Activated CD8-positive, alpha-beta T cell treated with anti-CD3 and anti-CD28 coated beads for 36 hours (primary cell): Measurements from ENCODE around the gene MYO10. TPM values are rescaled to one million over a fixed set of nuclear protein-coding genes. Genes with fewer than 3 reads are reported as not detected.

Source experiments
- ATAC-seq: fragments of 200-7000 bp; cut with Tn5 transposase; one replicate; pipeline ENCODE4 v1.10.0; 2021; ENCODE audit warnings: mild to moderate bottlenecking, moderate library complexity
- CTCF ChIA-PET: fragments of 350-600 bp; sonication (Branson Sonifier 250); formaldehyde crosslinking; loops from one replicate; lab custom pipeline; 2021; ENCODE audit warnings: antibody characterized with exemption; lab: Charles Lee
- POLR2A ChIA-PET: fragments of 350-600 bp; sonication (Branson Sonifier 250); formaldehyde crosslinking; loops from one replicate; lab custom pipeline; 2021; ENCODE audit warnings: antibody characterized with exemption; lab: Charles Lee
- DNase-seq: peaks from one replicate; pipeline ENCODE4 v3.0.0-alpha.2; 2020
- H3K27ac Mint-ChIP-seq: one replicate; pipeline ENCODE4 v1.8.0; 2021; ENCODE audit warnings: mild to moderate bottlenecking, mixed read lengths
- H3K27me3 Mint-ChIP-seq: one replicate; pipeline ENCODE4 v1.8.0; 2021; ENCODE audit warnings: mixed read lengths
- H3K36me3 Mint-ChIP-seq: one replicate; pipeline ENCODE4 v1.8.0; 2021; ENCODE audit warnings: low read depth, mixed read lengths
- H3K4me1 Mint-ChIP-seq: one replicate; pipeline ENCODE4 v1.8.0; 2021; ENCODE audit warnings: low read depth, mixed read lengths
- H3K4me3 Mint-ChIP-seq: one replicate; pipeline ENCODE4 v1.8.0; 2021; ENCODE audit warnings: mild to moderate bottlenecking, moderate library complexity, mixed read lengths
- H3K9me3 Mint-ChIP-seq: one replicate; pipeline ENCODE4 v1.8.0; 2021; ENCODE audit warnings: mixed read lengths
- intact Hi-C: fragments of 100-400 bp; cut with micrococcal nuclease; formaldehyde crosslinking; loops from one replicate; pipeline ENCODE4 v1.10.0; 2022
- total RNA-seq, 2 experiments: library from RNA; stranded (reverse); gene quantifications; one replicate each; pipeline ENCODE4 v1.2.3, GENCODE V29; 2021
- TF ChIP-seq, protein P1 (sequence below): fragments of 200-600 bp; IDR thresholded peaks from one replicate; pipeline ENCODE4 v1.8.0; 2022; ENCODE audit warnings: antibody characterized with exemption, mild to moderate bottlenecking

MYO10 gene
- total RNA-seq, 2 experiments from 2014 or later = 0.09 TPM; not detected in 1

DNA sequence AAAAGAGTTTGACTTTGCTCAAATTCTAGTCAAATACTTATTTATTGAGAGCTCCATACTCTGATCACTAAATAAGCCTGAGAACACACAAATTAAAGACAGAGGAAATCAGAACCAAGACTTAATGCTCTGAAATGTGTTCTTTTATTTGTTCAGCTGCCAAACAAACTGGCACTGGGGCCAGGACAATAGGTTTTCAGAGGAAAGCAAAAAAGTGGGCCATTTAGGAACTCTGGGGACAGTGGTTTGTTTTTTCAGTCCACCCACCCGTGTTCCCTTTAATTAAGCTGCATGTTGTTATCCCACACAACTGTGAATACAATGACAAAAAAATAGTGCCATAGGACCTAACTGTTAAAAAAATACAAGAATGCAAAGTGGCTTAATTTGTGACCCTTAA is 223.9 kb downstream of the MYO10 start:
- ChIA-PET POLR2A (no interaction called here), CTCF (interaction anchor here (0.8 kb wide), 1 partner anchor 477 kb away, joined by 3 read pairs; no protein-coding TSS in a partner anchor)
- TF ChIP-seq, protein P1, sequence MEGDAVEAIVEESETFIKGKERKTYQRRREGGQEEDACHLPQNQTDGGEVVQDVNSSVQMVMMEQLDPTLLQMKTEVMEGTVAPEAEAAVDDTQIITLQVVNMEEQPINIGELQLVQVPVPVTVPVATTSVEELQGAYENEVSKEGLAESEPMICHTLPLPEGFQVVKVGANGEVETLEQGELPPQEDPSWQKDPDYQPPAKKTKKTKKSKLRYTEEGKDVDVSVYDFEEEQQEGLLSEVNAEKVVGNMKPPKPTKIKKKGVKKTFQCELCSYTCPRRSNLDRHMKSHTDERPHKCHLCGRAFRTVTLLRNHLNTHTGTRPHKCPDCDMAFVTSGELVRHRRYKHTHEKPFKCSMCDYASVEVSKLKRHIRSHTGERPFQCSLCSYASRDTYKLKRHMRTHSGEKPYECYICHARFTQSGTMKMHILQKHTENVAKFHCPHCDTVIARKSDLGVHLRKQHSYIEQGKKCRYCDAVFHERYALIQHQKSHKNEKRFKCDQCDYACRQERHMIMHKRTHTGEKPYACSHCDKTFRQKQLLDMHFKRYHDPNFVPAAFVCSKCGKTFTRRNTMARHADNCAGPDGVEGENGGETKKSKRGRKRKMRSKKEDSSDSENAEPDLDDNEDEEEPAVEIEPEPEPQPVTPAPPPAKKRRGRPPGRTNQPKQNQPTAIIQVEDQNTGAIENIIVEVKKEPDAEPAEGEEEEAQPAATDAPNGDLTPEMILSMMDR = no peak
- peaks cover 10% of the 10 kb centered on the region for H3K27me3 Mint-ChIP-seq
- no peak for ATAC-seq
- H3K36me3 Mint-ChIP-seq = no peaks in the 10 kb centered on the region
- H3K27ac Mint-ChIP-seq = no peak overlapping the region
- H3K4me3 Mint-ChIP-seq = no peak overlapping the region
- no peaks in the 10 kb centered on the region for H3K4me1 Mint-ChIP-seq
- intact Hi-C loops = no loop called here
- no peak for DNase-seq
- H3K9me3 Mint-ChIP-seq = no peaks in the 10 kb centered on the region

- POLR2A ChIA-PET = no interaction called here
- ATAC-seq = no peak
- no peaks in the 10 kb centered on the region for H3K9me3 Mint-ChIP-seq
Observed at GRCh38 chr5:16709691-16710433, 226.2 kb downstream of the MYO10 start.

GRCh38 chr5:16707869-16708192 is 228.3 kb downstream of the MYO10 start:
- ChIA-PET CTCF (interaction anchor here (1.1 kb wide), 1 partner anchor 41 kb away, joined by 3 read pairs; no protein-coding TSS in a partner anchor), POLR2A (no interaction called here)
- DNase-seq = no peak
- H3K4me1 Mint-ChIP-seq = no peaks in the 10 kb centered on the region
- H3K9me3 Mint-ChIP-seq = no peaks in the 10 kb centered on the region
- no peak overlapping the region for H3K4me3 Mint-ChIP-seq
- H3K27ac Mint-ChIP-seq = no peak overlapping the region
- H3K36me3 Mint-ChIP-seq = no peaks in the 10 kb centered on the region
- H3K27me3 Mint-ChIP-seq = peaks cover 3% of the 10 kb centered on the region
- TF ChIP-seq, protein P1 = no peak
- intact Hi-C loops = no loop called here
- ATAC-seq = no peak

More at GRCh38 chr5:16709691-16710433, 226.2 kb downstream of the MYO10 start:
- Mint-ChIP-seq H3K4me3 (no peak overlapping the region), H3K4me1 (no peaks in the 10 kb centered on the region), H3K27ac (no peak overlapping the region), H3K36me3 (no peaks in the 10 kb centered on the region), H3K27me3 (peaks cover 10% of the 10 kb centered on the region)
- TF ChIP-seq, protein P1 = no peak
- intact Hi-C loops = no loop called here
- CTCF ChIA-PET = no interaction called here
- no peak for DNase-seq

GRCh38 chr5:16707168-16707868 is 228.8 kb downstream of the MYO10 start:
- Mint-ChIP-seq H3K4me3 (no peak overlapping the region), H3K9me3 (no peaks in the 10 kb centered on the region), H3K27ac (no peak overlapping the region), H3K4me1 (no peaks in the 10 kb centered on the region), H3K36me3 (no peaks in the 10 kb centered on the region), H3K27me3 (peaks cover 3% of the 10 kb centered on the region)
- intact Hi-C loops = no loop called here
- POLR2A ChIA-PET = no interaction called here
- DNase-seq (no peak), ATAC-seq (no peak)
- CTCF ChIA-PET = interaction anchor here (1.1 kb wide), 1 partner anchor 40 kb away, joined by 3 read pairs; no protein-coding TSS in a partner anchor
- TF ChIP-seq, protein P1 = no peak

DNA sequence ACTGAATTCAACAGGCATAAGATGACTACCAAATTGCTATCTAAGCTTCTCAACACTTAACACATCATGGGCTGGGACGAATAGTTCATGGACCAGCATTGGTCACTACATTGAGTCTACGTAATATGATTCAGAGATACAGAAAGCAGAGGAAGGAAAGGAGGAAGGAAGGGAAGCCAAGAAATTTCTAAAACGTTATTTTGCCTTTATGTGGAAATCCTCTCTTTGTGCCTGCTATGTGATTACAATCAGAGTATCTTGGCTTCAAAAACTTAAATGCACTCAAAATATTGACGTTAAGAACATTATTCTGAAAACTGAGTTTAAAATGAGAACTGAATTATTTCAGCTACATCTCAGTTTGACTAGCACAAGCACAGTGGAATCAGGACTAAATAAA is 231.1 kb downstream of the MYO10 start:
- no peaks in the 10 kb centered on the region for H3K36me3 Mint-ChIP-seq

More for the DNA sequence above, 231.1 kb downstream of the MYO10 start:
- ATAC-seq (no peak), DNase-seq (no peak)
- Mint-ChIP-seq H3K27me3 (peaks cover 1% of the 10 kb centered on the region), H3K4me3 (no peak overlapping the region), H3K9me3 (no peaks in the 10 kb centered on the region), H3K4me1 (no peaks in the 10 kb centered on the region), H3K27ac (no peak overlapping the region)
- intact Hi-C loops = no loop called here
- CTCF ChIA-PET = no interaction called here
- POLR2A ChIA-PET = no interaction called here
- TF ChIP-seq, protein P1 = no peak
